ENCODE measurements around the gene RUFY4. TPM values are rescaled to one million over a fixed set of nuclear protein-coding genes. Genes with fewer than 3 reads are reported as not detected.

RUFY4 gene
- total and polyA plus RNA-seq, 2 donors (not counting 1 experiment from before 2014, with no cell fraction given), result not detected

DNA sequence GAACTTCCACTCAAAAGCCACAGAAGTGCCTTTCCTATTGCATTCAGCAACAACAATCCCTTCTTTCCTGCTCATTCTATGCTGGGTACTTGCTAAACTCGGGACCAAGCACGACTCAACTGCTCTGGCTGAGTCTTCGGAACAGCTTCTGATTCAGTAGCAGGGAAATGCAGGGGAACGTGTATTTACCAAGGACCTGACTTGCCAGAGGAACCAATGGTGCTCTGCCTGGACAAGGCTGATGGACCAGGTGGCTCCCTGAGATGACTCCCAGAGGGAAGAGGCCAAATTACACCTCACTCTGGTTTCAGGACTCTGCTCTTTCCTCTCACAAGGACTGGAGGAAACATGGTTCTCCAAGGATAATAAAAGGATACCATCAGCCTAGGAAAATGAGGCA lies 69.0 kb downstream of the RUFY4 start:
- TF ChIP-seq, protein P1, sequence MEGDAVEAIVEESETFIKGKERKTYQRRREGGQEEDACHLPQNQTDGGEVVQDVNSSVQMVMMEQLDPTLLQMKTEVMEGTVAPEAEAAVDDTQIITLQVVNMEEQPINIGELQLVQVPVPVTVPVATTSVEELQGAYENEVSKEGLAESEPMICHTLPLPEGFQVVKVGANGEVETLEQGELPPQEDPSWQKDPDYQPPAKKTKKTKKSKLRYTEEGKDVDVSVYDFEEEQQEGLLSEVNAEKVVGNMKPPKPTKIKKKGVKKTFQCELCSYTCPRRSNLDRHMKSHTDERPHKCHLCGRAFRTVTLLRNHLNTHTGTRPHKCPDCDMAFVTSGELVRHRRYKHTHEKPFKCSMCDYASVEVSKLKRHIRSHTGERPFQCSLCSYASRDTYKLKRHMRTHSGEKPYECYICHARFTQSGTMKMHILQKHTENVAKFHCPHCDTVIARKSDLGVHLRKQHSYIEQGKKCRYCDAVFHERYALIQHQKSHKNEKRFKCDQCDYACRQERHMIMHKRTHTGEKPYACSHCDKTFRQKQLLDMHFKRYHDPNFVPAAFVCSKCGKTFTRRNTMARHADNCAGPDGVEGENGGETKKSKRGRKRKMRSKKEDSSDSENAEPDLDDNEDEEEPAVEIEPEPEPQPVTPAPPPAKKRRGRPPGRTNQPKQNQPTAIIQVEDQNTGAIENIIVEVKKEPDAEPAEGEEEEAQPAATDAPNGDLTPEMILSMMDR (conservative IDR thresholded peaks at IDR 0.05 in 1 of 2, IDR thresholded peaks at IDR 0.05 in 1 of 2; ENCODE audit: low read depth in 1 of 2, low read length in 2 of 2), result no peak
- no peak for TF ChIP-seq EZH2 (IDR thresholded peaks at IDR 0.05; ENCODE audit: low read length, missing control alignments)
- Histone ChIP-seq H3K27me3 (ENCODE audit: control insufficient read depth, insufficient read depth, low read length) (peaks cover 26% of the 10 kb centered on the region), H3K4me2 (ENCODE audit: extremely low read depth, insufficient read depth, low read length) (no peak overlapping the region), H3K4me1 (ENCODE audit: control insufficient read depth, extremely low read depth, insufficient read depth, low read length) (no peaks in the 10 kb centered on the region), H2AFZ (ENCODE audit: low read length) (no peak overlapping the region), H3K79me2 (ENCODE audit: control insufficient read depth, insufficient read depth, low read length) (no peaks in the 10 kb centered on the region), H3K9me3 (ENCODE audit: control insufficient read depth, insufficient read depth, low read depth, low read length) (no peaks in the 10 kb centered on the region), H3K27ac (ENCODE audit: insufficient read depth, low read length) (no peak overlapping the region), H3K4me3 (replicated peaks in 1 of 4; ENCODE audit: control extremely low read depth in 1 of 4, insufficient read depth in 1 of 4, low read depth in 3 of 4, low read length in 4 of 4) (no peak overlapping the region), H3K9ac (ENCODE audit: insufficient read depth, low read length) (no peak overlapping the region), H4K20me1 (ENCODE audit: control insufficient read depth, extremely low read depth, insufficient read depth, low read length) (no peaks in the 10 kb centered on the region), H3K36me3 (ENCODE audit: control insufficient read depth, insufficient read depth, low read length) (no peaks in the 10 kb centered on the region)
- no peak for DNase-seq (ENCODE audit: low read depth in 2 of 2)

Other genes starting within 250 kb of the RUFY4 start
- gene TNS1, start 66.3 kb upstream of the RUFY4 start, total RNA-seq, result 44.4 and 49.1 TPM in 2 replicates
- 13.9 and 47.1 TPM in 2 replicates for gene TNS1, start 66.3 kb upstream of the RUFY4 start, polyA plus RNA-seq
- gene CXCR2, start 56.8 kb downstream of the RUFY4 start, total RNA-seq, result not detected in 2 replicates
- not detected in 2 replicates for gene CXCR2, start 56.8 kb downstream of the RUFY4 start, polyA plus RNA-seq
- gene CXCR1, start 97.7 kb downstream of the RUFY4 start, total RNA-seq, result not detected in 2 replicates
- gene CXCR1, start 97.7 kb downstream of the RUFY4 start, polyA plus RNA-seq, result not detected in 2 replicates
- 130 and 199 TPM in 2 replicates for gene ARPC2, start 147.9 kb downstream of the RUFY4 start, total RNA-seq
- 778 and 893 TPM in 2 replicates for gene ARPC2, start 147.9 kb downstream of the RUFY4 start, polyA plus RNA-seq
- gene GPBAR1, start 191.8 kb downstream of the RUFY4 start, total RNA-seq, result under 0.01 TPM in 1 of 2 replicates, not detected in the other
- gene GPBAR1, start 191.8 kb downstream of the RUFY4 start, polyA plus RNA-seq, result 0.02 TPM in 1 of 2 replicates, not detected in the other
- 110 and 139 TPM in 2 replicates for gene AAMP, start 200.9 kb downstream of the RUFY4 start, total RNA-seq
- 53.1 and 60.4 TPM in 2 replicates for gene AAMP, start 200.9 kb downstream of the RUFY4 start, polyA plus RNA-seq
- 21.3 and 27.7 TPM in 2 replicates for gene PNKD, start 201.3 kb downstream of the RUFY4 start, total RNA-seq
- 29.1 and 32.8 TPM in 2 replicates for gene PNKD, start 201.3 kb downstream of the RUFY4 start, polyA plus RNA-seq
- 168 and 235 TPM in 2 replicates for gene TMBIM1, start 223.2 kb downstream of the RUFY4 start, total RNA-seq
- 170 and 181 TPM in 2 replicates for gene TMBIM1, start 223.2 kb downstream of the RUFY4 start, polyA plus RNA-seq